OCI-LY1 (cell line): ENCODE data around the gene PTPRS.

Source experiments
- EZH2 ChIP-seq: fragments of 200-600 bp; sonication (generic), shearing (Covaris generic); IDR thresholded peaks from 2 replicates; pipeline ENCODE4 v1.8.0; 2017; ENCODE audit warnings: borderline replicate concordance, mixed run types, mild to moderate bottlenecking, antibody characterized with exemption, low read length, moderate library complexity, mixed read lengths
- TF ChIP-seq, protein P1 (sequence below): fragments of 200-600 bp; sonication (generic), shearing (Covaris generic); IDR thresholded peaks from 2 replicates; pipeline ENCODE4 v1.5.1; 2017; ENCODE audit warnings: mild to moderate bottlenecking, antibody characterized with exemption, low read length, moderate library complexity, mixed read lengths

GRCh38 chr19:5330307-5330720 is 10.3 kb downstream of the PTPRS start:
- TF ChIP-seq, protein P1, sequence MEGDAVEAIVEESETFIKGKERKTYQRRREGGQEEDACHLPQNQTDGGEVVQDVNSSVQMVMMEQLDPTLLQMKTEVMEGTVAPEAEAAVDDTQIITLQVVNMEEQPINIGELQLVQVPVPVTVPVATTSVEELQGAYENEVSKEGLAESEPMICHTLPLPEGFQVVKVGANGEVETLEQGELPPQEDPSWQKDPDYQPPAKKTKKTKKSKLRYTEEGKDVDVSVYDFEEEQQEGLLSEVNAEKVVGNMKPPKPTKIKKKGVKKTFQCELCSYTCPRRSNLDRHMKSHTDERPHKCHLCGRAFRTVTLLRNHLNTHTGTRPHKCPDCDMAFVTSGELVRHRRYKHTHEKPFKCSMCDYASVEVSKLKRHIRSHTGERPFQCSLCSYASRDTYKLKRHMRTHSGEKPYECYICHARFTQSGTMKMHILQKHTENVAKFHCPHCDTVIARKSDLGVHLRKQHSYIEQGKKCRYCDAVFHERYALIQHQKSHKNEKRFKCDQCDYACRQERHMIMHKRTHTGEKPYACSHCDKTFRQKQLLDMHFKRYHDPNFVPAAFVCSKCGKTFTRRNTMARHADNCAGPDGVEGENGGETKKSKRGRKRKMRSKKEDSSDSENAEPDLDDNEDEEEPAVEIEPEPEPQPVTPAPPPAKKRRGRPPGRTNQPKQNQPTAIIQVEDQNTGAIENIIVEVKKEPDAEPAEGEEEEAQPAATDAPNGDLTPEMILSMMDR, result no peak
- no peak for TF ChIP-seq EZH2
